Colonic mucosa (tissue), 4 donors: ENCODE measurements around the gene IGFL1. TPM values are rescaled to one million over a fixed set of nuclear protein-coding genes. Genes with fewer than 3 reads are reported as not detected.
"Not testable (repeated sequence)": the region's sequence is repeated elsewhere in the genome, so short reads cannot be mapped to it uniquely, and the experiment has no call there.

ENCODE experiments used
- DNase-seq: peaks from one replicate; pipeline ENCODE4 v3.0.0-alpha.2; 2020
- H3K27ac ChIP-seq: fragments of 200-600 bp; one replicate; pipeline ENCODE4 v1.8.0; 2021
- H3K27me3 ChIP-seq: fragments of 200-600 bp; one replicate; pipeline ENCODE4 v1.8.0; 2021
- H3K36me3 ChIP-seq: fragments of 200-600 bp; one replicate; pipeline ENCODE4 v1.8.0; 2021
- H3K4me1 ChIP-seq: fragments of 200-600 bp; one replicate; pipeline ENCODE4 v1.8.0; 2021; ENCODE audit warnings: mild to moderate bottlenecking
- H3K4me3 ChIP-seq: fragments of 200-600 bp; one replicate; pipeline ENCODE4 v1.8.0; 2021
- H3K9ac ChIP-seq, 2 donors: one replicate each; pipeline ENCODE4 v1.7.0; 2013; ENCODE audit warnings: control low read depth in 2 of 2, low read depth in 2 of 2, low read length in 2 of 2
- H3K9me3 ChIP-seq: fragments of 200-600 bp; one replicate; pipeline ENCODE4 v1.8.0; 2021
- intact Hi-C: fragments of 100-400 bp; cut with DNase I; formaldehyde crosslinking; loops from one replicate; pipeline ENCODE4 v1.14.1; 2022
- total RNA-seq, 2 donors: library from RNA; stranded (reverse); fragmentation: NEBNext Ultra II Directional in 1 of 2; extraction: Animal tissue kit (Norgen Biotek cat#: 25700) in 1 of 2; gene quantifications; one replicate each; pipeline ENCODE4 v1.2.1, GENCODE V29; 2021
- TF ChIP-seq, protein P1 (sequence below): fragments of 200-600 bp; IDR thresholded peaks from one replicate; pipeline ENCODE4 v1.8.0; 2022; ENCODE audit warnings: antibody characterized with exemption, mild to moderate bottlenecking
- donor health status: healthy.
- donor health status: DM: no; HTN: no; CAD: no.
- donor health status: DM: no; HTN: no; CAD: no.

Gene IGFL1
- total RNA-seq, 2 donors from 2014 or later = not detected

DNA sequence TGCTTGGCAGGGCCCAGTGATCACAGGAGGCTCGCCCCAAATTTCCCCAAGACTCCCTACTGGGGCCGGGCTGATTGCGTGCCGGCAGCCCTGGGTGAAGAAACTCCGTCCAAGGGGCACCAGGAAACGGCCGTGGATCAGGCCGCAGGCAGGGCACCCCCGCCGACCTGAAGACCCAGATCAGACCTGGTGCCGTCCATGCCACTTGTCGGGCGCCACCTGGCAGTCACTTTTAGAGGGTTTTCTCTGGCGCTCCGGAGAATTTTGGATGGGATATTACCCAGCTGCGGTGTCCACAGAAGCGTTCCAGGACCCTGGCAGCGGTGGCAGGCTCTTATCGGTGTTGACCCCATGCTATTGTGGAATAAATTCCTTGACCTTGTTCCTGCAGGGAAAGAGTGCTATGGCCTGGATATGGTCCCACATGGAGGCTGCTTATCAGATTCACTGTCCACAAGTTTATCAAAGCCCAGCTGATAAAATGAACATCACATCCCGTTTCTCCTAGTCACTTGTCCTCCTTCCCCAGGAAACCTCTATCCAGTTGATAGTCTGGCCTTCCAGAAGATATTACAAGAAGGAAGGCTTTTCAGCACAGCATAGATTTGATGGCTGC, 43.3 kb upstream of the IGFL1 start:
- intact Hi-C loops = loop anchor here (5.0 kb wide), 1 partner anchor 154 kb away; no protein-coding TSS in a partner anchor
- no peak for DNase-seq
- TF ChIP-seq, protein P1, sequence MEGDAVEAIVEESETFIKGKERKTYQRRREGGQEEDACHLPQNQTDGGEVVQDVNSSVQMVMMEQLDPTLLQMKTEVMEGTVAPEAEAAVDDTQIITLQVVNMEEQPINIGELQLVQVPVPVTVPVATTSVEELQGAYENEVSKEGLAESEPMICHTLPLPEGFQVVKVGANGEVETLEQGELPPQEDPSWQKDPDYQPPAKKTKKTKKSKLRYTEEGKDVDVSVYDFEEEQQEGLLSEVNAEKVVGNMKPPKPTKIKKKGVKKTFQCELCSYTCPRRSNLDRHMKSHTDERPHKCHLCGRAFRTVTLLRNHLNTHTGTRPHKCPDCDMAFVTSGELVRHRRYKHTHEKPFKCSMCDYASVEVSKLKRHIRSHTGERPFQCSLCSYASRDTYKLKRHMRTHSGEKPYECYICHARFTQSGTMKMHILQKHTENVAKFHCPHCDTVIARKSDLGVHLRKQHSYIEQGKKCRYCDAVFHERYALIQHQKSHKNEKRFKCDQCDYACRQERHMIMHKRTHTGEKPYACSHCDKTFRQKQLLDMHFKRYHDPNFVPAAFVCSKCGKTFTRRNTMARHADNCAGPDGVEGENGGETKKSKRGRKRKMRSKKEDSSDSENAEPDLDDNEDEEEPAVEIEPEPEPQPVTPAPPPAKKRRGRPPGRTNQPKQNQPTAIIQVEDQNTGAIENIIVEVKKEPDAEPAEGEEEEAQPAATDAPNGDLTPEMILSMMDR = no peak
- H3K9ac ChIP-seq = no peak overlapping the region
- H3K27me3 ChIP-seq = no peaks in the 10 kb centered on the region
- no peak overlapping the region for H3K27ac ChIP-seq
- H3K9me3 ChIP-seq = no peaks in the 10 kb centered on the region
- no peaks in the 10 kb centered on the region for H3K4me1 ChIP-seq
- H3K4me3 ChIP-seq = no peak overlapping the region
- H3K36me3 ChIP-seq = no peaks in the 10 kb centered on the region

DNA sequence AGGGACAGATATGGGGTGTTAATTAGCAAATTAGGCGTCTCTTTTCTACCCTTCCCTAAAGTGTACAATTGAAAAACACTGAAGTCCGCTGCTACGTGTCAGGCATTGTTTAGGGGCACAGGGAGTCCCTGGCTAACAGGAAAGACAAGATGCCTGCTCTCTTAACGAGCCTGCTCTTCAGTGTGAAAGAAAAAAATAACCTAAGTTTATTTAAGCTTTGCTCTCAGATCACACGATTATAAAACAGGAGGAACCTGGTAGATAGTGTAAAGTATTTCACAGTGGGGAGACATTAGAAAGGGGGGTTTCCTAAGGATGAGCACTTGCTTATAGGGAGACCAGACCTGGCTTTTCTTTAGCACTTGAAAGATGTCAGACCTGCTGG, 42.8 kb upstream of the IGFL1 start:
- intact Hi-C loops = loop anchor here (5.0 kb wide), 1 partner anchor 154 kb away; no protein-coding TSS in a partner anchor

DNA sequence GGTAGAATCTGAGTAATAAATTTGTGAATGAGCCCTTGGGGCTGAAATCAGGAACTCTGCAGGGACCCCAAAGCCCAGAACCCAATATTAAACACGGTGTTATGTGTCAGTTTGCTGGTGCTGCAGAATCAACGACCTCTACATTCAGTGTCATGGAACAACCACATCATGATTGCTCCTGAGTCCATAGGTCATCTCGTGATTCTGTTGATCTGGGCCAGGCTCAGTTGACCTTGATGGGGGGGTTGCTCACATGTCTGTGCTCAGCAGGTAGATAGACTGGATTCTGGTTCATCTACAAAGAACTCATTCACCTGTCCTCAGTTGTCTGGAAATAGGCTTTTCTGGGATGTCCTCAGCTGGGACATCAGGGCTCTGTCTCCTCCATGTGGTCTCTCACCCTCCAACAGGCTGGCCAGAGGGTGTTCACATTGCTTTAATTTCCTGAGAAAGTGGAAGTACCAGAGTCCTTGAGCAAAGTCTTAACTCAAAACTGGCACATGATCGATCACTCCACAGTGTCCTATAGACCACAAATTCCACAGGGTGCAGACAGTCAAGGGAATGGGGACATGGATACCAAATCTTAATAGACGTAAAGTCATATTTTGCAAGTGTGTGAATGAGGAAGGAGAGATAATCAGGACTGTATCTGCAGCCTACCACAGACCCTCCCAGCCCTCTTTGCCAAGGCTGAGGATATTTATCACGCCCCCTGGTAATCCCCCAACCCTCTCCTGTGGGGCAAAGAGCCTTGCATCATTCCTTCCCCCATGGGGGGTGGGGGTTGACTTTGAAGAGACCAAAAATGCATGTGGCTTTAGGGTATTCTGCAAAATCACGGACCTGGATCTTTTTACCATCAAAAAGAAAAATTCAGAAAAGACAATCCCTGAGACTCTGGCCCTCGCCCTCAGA, 39.3 kb upstream of the IGFL1 start:
- Histone ChIP-seq H3K9ac (no peak overlapping the region), H3K4me3 (no peak overlapping the region), H3K27ac (no peak overlapping the region), H3K9me3 (no peaks in the 10 kb centered on the region), H3K36me3 (no peaks in the 10 kb centered on the region), H3K27me3 (no peaks in the 10 kb centered on the region), H3K4me1 (no peaks in the 10 kb centered on the region)
- DNase-seq = no peak
- intact Hi-C loops = loop anchor here (2.0 to 5.0 kb wide), 4 partner anchors 72 to 158 kb away; no protein-coding TSS in a partner anchor
- TF ChIP-seq, protein P1 = no peak

More for the DNA sequence above, 42.8 kb upstream of the IGFL1 start:
- H3K27me3 ChIP-seq = no peaks in the 10 kb centered on the region
- H3K9me3 ChIP-seq = no peaks in the 10 kb centered on the region
- H3K4me1 ChIP-seq = no peaks in the 10 kb centered on the region
- H3K36me3 ChIP-seq = no peaks in the 10 kb centered on the region
- no peak overlapping the region for H3K4me3 ChIP-seq
- H3K27ac ChIP-seq = no peak overlapping the region
- DNase-seq = no peak
- TF ChIP-seq, protein P1 = no peak
- no peak overlapping the region for H3K9ac ChIP-seq

DNA sequence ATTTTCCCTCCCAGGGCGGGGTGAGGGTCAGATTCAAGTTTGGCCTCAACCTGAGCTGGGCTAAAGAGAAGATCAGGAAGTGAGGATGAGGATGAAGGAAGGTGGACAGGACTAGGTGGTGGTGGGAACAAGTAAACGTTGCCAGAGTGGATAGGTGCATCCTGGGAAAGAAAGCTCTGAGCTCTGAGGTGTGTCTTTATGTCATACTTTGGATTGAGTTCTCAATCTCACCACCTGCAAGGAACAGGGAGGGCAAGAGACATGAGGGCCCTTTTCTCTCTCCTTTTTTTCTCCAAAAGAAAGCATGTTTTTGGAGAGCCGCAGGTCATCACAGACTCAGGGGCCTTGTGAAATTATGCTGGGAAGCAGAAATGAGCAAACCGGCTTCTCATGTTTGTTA, 38.2 kb upstream of the IGFL1 start:
- no peak overlapping the region for H3K27ac ChIP-seq
- TF ChIP-seq, protein P1 = no peak
- no peaks in the 10 kb centered on the region for H3K9me3 ChIP-seq
- H3K36me3 ChIP-seq = no peaks in the 10 kb centered on the region
- no peak for DNase-seq
- H3K27me3 ChIP-seq = no peaks in the 10 kb centered on the region
- no peaks in the 10 kb centered on the region for H3K4me1 ChIP-seq
- intact Hi-C loops = loop anchor here (2.0 to 5.0 kb wide), 2 partner anchors 71 to 115 kb away; no protein-coding TSS in a partner anchor
- no peak overlapping the region for H3K4me3 ChIP-seq
- H3K9ac ChIP-seq = no peak overlapping the region

DNA sequence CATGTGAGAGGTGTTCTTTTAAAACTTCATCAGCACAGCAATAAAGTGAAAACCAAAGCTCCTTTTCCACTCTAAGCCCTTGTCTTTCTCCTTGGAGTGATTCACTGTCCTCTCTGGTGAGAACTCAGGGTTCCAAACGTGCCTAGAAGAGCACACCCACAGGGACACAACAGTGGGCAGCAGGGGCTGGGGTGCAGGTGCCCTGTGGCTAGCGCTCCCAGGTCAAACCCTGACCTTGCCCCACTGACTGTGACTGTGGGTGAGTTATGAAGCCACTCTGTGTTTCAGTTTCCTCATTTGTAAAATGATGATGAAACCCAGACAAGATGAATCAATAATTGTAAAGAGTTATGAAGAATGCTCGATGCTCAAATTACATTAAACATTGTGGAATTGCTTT, 37.6 kb upstream of the IGFL1 start:
- Histone ChIP-seq H3K9ac (no peak overlapping the region), H3K4me1 (no peaks in the 10 kb centered on the region), H3K9me3 (no peaks in the 10 kb centered on the region), H3K36me3 (no peaks in the 10 kb centered on the region), H3K4me3 (no peak overlapping the region), H3K27me3 (no peaks in the 10 kb centered on the region), H3K27ac (no peak overlapping the region)
- TF ChIP-seq, protein P1 = no peak
- DNase-seq = no peak
- intact Hi-C loops = loop anchor here (2.0 to 5.0 kb wide), 2 partner anchors 70 to 115 kb away; no protein-coding TSS in a partner anchor

DNA sequence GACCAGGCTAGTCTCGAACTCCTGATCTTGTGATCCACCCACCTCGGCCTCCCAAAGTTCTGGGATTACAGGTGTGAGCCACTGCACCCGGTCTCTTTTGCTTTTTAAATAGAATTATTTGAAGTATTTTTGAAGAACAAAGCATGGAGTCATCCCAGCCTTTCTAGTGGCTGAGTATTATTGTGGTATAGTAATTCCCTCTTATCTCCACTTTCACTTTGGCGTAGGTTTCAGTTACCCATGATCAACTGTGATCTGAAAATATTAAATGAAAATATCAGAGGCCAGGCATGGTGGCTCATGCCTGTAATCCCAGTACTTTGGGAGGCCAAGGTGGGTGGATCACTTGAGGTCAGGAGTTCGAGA, 36.9 kb upstream of the IGFL1 start:
- intact Hi-C loops = loop anchor here (5.0 kb wide), 1 partner anchor 70 kb away; no protein-coding TSS in a partner anchor
- not testable (repeated sequence) for H3K27ac ChIP-seq, H3K4me3 ChIP-seq, H3K9me3 ChIP-seq, H3K36me3 ChIP-seq, H3K4me1 ChIP-seq, DNase-seq, H3K27me3 ChIP-seq, H3K9ac ChIP-seq
